T-helper 9 cell (primary cell): ENCODE data around the gene ARPP21.

Experiments used
- DNase-seq: peaks from one replicate; pipeline ENCODE4 v3.0.0-alpha.2; 2020

ARPP21 gene

DNA sequence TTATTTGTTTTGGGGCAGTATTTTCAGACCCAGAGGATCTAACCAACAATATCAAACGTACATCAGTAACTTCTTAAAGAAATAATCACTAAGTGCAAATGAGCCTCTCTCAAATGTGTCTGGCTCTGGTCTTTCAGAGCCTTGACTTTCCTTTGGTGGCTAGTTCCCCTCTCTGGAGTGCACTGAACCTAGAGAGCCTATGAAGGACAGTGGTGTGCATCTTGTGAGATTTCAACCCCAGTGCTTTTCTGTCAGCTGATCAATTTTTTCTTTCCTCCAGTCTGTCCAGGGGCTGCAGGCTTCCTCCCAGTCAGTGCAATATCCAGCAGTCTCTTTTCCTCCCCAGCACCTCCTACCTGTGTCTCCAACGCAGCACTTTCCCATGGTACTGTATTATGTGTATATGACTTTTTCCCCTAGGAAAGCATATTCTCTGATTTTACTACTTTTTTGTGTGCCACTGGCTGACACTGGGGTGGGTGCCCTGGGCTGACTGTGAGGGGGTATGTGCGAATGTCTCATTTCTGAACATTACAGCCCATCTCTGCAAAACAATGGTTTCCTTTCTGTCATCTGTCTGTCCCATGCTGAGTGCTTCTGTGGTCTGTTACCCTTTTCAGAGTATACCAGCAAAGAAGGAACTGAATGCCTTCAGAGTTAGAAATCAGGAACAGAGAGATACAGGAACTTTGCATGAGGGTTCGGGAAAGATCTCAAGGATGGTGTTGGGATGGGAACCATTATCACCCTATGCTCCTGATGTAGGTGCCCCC, 98.8 kb downstream of the ARPP21 start:
- no peak for DNase-seq

- DNase-seq: no peak
These were observed 100.0 kb downstream of the ARPP21 start for GRCh38 chr3:35739181-35739809.

DNA sequence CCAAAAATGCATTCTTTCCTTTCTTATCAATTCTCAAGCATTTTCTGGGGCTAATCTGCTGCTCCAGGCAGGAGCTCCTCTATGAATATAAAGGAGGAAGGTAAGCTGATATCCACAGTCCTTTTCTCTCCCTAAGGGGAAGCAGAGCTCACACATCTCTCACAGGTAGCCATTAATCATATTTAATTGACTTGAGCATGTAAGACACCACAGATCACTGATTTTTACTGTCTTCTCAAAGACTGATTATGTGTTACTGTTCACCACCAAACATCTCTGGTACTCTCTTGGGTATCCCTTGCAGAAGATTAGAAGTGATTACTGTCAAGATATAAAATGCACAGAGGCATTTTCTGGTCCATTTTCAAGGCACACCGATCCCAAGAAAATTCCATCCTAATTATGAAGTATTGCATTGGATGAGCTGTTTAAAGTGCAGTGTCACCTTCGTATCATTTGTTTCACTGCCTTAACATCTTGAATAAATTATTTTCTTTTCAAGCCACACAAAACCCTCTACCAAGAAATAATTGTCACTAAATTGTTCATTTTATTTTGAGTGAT, 100.7 kb downstream of the ARPP21 start:
- DNase-seq: no peak

DNA sequence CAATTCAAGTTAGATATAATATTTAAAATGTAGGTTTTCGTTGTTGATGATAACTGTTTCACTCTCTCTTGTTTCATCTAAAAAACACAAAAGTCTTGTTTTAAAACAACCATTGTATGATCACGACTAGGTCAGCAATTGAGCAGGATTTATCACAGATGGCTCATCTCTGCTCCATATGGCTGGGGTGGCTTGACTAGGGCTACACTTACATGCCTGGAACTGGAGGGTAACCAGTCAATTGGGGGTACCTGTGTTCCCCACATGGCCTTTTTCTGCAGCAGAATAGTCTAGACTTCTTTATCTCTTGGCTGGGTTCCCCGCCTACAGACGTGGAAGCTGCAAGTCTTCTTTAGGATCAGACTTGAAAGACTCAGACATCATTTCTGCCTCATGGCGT, 103.9 kb downstream of the ARPP21 start:
- no peak for DNase-seq

GRCh38 chr3:35744419-35744818, 105.1 kb downstream of the ARPP21 start:
- DNase-seq: no peak

- DNase-seq: no peak
These were observed 106.0 kb downstream of the ARPP21 start for GRCh38 chr3:35745351-35745750.

DNA sequence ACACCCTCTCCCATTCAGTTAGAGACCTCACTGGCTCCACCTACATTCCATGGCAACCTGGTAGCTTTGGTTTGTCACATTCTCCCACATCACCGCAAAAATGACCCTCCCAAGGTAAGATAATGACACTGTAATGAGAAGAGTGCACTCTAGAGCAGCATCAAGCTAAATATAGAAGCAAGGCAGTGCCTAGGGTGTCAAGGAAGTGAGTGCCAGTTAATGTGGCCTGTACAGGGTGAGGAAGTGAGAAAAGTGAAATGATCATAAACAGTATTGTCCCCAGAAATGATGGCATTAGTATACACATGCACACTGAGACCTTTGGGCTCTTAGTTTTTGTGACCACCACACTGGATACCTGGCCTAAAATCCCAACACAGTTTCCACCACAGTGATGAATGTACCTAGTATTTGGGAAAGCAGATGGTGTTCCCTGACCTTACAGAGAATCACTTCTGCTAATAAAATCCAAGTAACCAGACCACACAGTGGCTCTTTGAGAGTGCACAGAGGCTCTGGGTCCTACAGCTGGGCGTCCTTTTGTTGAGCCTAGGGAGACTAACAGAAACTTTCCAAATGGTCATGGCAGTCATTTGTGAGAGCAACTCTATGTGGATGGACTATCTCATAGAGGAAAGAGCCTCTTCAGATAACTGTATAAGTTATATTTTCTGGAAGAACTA, 106.6 kb downstream of the ARPP21 start:
- DNase-seq: no peak

DNA sequence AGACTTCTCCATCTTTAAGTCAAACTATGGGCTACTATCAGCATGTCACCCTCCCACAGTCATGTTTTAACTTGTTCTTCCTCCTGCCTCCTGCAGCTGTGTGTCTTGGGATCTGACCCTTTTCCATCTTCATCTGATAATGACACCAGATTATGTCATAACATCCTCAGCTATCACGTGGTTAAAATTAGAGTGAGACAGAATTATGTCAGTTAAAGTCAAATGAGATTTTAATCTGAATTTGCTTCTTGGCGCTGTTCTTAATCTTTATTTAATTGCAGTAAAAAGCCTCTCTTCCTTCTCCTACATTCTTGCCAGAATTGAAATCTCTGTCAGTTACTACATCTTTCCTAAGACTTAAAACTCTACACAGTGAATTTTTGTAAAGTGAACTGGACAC, 107.2 kb downstream of the ARPP21 start:
- DNase-seq: no peak

DNA sequence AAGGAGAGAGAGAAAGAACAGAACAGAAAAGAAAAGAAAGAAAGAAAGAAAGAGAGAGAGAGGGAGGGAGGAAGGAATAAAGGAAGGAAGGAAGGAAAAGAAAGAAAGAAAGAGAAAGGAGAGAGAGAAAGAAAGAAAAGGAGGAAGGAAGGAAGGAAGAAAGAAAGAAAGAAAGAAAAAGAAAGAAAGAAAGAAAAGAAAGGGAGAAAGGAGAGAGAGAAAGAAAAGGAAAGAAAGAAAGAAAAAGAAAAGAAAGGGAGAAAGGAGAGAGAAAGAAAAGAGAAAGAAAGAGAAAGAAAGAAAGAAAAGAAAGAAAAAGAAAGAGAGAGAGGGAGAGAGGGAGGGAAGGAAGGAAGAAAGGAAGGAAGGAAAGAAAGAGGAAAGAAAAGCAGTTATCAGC, 108.8 kb downstream of the ARPP21 start:
- DNase-seq: no peak

GRCh38 chr3:35751207-35751606, 111.9 kb downstream of the ARPP21 start:
- no peak for DNase-seq

DNA sequence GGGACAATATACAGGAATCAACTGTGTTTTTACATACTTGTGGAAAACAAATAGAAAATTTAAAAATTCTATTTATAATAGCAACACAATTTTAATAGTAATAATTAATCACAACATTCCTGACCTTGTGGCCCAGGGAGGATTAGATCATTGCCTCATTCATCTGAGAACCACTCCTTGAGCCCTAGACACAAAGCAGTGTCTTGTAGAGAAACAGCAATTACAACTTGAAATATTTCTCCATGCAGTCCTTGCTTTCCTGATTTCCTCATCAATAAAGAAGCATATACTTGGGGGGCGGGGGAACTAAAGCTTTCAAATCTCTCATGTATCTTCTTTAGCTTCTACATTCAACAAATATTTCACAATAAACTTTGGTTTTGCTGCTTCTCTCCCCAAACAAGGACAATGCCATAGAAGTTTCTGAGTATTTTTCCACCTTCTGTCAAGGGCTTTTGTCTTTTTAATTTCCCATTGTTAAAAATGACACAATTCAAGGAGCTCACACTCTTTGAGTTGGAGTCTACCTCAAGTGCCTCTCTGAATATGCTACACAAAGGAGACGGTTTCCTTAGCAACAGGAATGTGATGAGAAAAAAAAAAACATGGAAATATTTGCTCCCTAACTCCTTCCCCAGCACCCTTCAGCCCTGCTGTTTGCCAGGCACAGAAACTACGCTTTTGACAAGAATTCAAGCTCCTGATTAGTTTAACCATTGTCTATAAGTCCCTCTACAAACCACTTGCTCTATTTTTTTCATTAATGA, 118.8 kb downstream of the ARPP21 start:
- no peak for DNase-seq

DNA sequence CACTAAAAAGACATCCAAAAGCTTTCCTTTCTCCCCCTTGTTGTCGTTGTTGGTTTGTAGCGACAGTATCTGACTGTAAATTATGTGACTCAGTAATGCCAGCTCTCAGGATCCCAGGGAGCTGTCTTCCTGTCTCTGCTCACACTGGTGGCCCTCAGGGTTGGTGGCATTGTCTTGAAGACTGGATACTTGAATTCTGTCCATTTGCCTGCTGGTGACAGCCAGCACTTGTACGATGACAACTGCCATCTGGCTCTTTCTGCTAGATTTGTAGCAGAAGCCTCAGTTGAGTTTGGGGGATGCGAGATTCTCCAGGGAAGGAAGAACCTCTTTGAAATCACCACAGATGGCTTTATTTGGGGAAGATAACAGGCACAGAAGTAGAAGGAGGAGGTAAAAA, 120.8 kb downstream of the ARPP21 start:
- no peak for DNase-seq

DNA sequence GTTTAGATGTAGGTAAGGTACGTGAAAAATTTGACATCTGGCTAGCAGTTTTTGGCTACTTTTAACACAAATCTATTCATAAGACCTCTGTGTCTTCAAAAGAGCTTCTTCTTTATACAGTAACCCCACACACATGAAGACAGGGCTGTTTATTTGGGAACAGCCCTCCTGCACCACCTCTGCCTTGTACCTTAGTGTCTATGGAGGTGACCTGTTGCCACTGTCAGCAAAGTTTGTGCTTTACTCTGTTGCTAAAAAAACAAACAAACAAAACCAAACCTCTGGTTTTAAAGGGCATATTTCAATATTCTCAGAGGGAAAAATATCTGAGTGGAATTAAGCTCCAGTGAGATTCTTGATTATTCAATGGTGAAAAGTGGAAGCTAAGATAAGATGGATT, 122.0 kb downstream of the ARPP21 start:
- no peak for DNase-seq

GRCh38 chr3:35772381-35773015, 133.2 kb downstream of the ARPP21 start:
- DNase-seq: no peak

DNA sequence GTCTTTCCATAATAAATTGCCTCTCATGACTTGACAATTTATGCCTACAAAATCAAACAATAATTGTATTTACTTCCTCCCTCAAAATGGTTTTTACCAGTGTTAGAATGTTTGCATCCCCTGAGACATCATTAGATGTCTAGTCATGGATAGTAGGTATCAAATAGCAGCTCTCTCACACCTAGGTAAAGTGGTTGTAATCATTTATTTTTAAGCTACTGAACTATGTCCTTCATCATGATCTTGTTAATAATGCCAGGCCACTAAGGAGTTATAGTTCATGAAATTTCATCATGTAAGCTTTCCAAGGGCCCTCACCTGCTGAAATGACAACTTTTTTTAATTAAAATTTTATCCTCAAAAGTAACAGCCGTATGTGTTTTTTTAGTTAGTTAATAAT, 134.1 kb downstream of the ARPP21 start:
- no peak for DNase-seq

DNA sequence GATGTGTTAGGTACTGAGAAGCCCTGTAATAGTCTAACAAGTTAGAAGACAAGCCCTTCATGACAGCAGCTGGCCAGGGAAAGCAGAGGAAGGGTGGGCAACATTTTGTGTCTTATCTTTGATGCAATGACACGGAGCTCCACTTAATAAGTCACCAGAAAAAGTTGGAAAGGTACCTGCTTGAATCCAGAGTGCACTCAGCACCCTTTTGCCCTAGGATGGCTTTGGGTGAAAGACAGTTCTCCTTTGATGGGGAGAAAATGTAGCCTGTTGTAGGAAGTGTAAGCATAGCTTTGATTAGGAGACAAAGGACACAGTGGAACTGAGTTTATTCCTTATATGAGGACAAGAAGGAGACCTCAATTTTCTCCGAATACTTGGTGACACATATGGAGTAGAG, 137.0 kb downstream of the ARPP21 start:
- no peak for DNase-seq

- no peak for DNase-seq
These were observed 137.7 kb downstream of the ARPP21 start for GRCh38 chr3:35777065-35777464.

DNA sequence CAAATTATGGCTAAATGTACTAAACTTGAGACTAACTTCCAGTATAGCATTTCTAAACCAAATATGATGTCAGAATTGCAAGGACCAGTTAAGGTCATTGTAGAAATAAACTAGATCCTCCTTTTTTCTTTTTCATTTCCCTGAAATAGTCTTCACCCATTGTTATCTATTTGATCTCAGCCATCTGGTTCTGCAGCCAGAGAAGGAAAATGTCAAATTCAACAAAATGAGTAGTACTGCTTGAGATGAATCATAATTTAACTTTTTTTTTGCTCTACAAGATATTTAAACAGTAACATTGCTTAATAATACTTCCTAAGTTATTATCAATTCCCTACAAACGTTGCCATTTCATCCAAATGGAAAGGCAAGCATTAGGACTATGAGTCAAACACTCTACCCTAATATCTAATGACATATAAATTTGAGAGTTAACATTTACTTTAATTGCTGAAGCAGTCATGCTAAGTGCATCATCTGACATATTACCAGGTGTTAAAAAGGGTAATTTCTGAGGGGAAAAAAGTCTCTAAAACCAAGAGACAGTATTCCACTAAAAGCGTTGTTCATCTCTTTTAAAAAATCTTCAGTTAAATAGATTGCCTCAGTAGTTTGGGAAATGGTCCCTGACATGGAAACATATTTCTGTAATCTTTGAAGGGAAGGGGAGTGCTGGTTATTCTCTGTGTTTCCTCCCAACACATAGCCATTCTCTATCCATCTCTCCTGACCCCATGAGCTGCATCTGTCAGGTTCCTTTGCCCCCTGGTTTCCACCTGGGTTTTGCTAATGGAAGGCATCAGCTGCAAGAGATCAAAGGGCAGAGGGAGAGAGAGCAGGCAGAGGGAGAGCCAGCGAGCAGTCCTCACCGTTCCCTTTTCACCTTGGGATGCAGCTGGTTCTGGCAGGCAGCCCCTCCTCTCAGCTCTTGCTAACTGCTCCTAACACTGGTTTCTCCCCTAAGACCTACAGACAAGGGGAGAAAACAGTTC, 138.5 kb downstream of the ARPP21 start:
- no peak for DNase-seq

- no peak for DNase-seq
These were observed 140.3 kb downstream of the ARPP21 start for GRCh38 chr3:35779611-35780010.

DNA sequence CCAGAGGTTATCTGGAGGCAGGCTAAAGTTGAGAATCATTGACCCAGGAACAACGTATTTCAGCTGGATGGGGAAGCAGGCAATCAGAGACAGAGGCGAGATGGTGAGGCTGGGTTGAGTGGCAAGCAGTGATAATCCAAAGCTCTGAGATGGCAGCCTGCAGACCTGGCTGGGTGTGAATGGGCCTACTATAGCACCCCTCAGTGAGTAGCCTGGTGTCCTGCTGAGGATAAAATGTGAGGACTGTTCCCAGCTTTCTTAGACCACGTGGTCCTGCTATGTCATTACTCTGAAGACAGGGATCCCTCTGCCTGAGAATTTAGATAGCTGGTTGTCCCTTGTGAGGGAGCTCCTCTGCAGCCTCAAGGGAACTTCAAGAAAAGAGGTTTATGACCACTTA, 141.5 kb downstream of the ARPP21 start:
- no peak for DNase-seq

- DNase-seq: no peak
These were observed 142.2 kb downstream of the ARPP21 start for GRCh38 chr3:35781558-35781957.
